GM21528 (cell line): ENCODE measurements around the gene DCBLD2.
A peak's percentile ranks its signal among the peaks of the same experiment; 100 is the strongest.
"Not testable (repeated sequence)": the region's sequence is repeated elsewhere in the genome, so short reads cannot be mapped to it uniquely, and the experiment has no call there.

ENCODE experiments used
- ATAC-seq: cut with Tn5 transposase; IDR thresholded peaks from one replicate; pipeline ENCODE4 v1.9.1; 2021; ENCODE audit warnings: mild to moderate bottlenecking, moderate library complexity; ENCODE audit not compliant: unreplicated experiment, low FRiP score

The DCBLD2 gene

GRCh38 chr3:98892263-98892662 is 9.2 kb downstream of the DCBLD2 start:
- no peak for ATAC-seq

- ATAC-seq = no peak
Observed at GRCh38 chr3:98890965-98891910, 10.3 kb downstream of the DCBLD2 start.

DNA sequence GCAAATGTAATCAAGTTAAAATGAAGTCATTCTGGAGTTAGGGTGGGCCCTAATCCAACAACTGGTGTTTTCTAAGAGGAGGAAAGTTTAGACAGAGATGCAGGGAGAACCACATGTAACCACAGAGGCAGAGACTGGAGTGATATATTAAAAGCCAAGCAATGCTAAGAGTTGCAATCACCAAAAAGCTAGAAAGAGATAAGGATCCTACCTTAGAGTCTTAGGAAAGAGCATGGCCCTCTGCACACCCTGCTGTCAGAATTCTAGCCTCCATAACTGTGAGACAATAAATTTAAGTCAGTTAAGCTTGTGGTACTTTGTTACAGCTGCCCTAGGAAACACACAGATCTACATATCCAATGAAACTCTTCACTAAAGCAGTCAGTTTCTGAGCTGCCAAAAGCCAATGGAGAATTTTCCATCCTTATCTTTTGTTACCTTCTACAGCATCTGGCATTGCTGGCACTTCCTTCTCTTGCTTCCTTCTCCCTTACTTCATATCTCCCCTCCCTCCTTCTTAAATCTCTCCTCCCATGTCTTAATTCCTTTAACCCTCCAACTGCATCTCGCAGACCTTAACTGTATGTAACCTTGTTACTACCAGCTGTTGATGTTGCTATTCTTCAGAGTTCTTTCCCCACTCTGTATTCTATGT is 11.2 kb downstream of the DCBLD2 start:
- ATAC-seq = no peak

- no peak for ATAC-seq
Observed at GRCh38 chr3:98887684-98888083, 13.8 kb downstream of the DCBLD2 start.

- ATAC-seq = no peak
Observed at GRCh38 chr3:98886525-98886924, 15.0 kb downstream of the DCBLD2 start.

GRCh38 chr3:98885851-98886250 is 15.6 kb downstream of the DCBLD2 start:
- no peak for ATAC-seq

GRCh38 chr3:98884675-98885371 is 16.7 kb downstream of the DCBLD2 start:
- ATAC-seq = no peak

DNA sequence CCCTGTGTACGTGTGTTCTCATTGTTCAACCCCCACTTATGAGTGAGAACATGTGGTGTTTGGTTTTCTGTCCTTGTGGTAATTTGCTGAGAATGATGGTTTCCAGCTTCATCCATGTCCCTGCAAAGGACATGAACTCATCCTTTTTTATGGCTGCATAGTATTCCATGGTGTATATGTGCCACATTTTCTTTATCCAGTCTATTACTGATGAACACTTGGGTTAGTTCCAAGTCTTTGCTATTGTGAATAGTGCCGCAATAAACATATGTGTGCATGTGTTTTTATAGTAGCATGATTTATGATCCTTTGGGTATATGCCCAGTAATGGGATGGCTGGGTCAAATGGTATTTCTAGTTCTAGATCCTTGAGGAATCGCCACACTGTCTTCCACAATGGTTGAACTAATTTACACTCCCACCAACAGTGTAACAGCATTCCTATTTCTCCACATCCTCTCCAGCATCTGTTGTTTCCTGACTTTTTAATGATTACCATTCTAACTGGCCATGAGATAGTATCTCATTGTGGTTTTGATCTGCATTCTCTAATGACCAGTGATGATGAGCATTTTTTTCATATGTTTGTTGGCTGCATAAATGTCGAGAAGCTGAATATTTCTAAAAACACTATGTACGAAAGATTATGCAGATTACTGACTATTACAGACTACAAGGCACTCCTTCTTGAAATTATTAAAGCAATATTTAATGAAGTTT is 18.7 kb downstream of the DCBLD2 start:
- ATAC-seq = not testable (repeated sequence)

GRCh38 chr3:98877132-98877531 is 24.4 kb downstream of the DCBLD2 start:
- peak; percentile 46 for ATAC-seq

- no peak for ATAC-seq
Observed at GRCh38 chr3:98875535-98875934, 26.0 kb downstream of the DCBLD2 start.

DNA sequence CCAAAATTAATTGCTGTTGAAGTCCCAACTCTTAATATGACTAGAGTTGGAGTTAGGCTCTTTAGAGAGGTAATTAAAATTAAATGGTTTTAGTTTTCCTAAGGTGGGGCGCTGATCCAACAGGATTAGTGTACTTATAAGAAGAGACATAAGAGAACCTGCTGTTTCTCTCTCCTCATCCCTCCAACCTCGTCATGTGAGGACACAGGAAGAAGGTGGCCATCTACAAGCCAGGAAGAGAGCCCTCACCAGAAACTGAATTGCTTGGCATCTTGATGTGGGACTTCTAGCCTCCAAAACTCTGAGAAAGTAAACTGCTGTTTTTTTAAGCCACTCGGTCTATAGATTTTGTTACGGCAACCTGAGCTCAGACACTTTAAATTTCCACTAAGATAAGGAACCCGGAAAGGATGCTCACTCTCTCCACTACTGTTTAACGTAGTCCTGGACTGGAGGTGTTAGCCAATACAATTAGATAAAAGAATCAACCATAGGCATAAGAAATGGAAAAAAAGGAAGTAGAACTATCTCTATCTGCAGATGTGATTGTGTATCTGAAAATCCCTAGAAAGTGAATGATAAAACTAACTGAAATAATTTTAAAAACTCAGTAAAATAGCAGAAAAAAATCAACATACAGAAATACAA is 26.8 kb downstream of the DCBLD2 start:
- no peak for ATAC-seq

DNA sequence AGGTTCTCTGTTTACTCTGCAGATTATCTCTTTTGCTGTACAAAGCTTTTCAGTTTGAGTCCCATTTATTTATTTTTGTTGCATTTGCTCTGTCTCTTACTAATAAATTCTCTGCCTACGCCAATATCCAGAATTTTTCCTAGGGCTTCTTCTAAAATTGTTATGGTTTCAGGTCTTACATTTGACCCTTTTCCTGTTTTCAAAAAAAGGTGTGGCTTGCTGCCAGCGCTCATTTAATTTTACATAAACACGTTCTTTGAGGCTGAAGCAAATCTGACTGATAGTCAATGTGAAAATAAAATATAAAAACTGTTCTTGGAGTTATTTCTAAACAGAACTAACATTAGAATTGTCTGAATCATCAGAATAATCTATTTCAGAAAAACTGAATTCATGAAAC is 32.1 kb downstream of the DCBLD2 start:
- ATAC-seq = no peak

- ATAC-seq = not testable (repeated sequence)
Observed at GRCh38 chr3:98857971-98858370, 43.5 kb downstream of the DCBLD2 start.

- ATAC-seq = not testable (repeated sequence)
Observed at GRCh38 chr3:98857258-98857657, 44.2 kb downstream of the DCBLD2 start.

- ATAC-seq = no peak
Observed at GRCh38 chr3:98856724-98857123, 44.8 kb downstream of the DCBLD2 start.

DNA sequence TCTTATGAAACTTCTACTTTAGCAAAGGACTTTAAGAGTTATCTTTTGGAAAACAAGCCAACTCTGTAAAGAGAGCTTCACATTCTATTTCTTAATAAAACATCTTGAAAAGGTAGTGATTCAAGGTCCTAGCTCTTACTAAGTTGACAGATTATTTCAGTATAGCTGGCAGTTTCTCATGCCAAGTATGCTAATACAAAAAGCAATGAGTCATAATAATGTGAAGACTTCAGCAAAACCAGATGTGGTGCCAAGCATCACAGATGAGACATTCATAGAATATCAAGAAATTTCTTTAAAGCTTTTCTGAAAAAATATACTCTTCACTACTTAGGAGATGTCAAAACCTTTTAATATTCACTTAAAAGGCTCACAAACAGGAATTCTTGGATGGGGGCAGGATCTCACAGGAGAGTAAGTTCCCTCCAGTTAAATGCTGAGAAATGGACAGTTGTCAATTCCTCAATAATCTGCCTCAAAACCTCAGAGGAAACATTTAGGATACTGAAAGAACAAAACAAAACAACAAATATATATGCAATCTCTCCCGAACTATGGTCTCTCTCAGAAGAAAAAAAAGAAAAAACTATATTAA is 45.6 kb downstream of the DCBLD2 start:
- ATAC-seq = no peak

DNA sequence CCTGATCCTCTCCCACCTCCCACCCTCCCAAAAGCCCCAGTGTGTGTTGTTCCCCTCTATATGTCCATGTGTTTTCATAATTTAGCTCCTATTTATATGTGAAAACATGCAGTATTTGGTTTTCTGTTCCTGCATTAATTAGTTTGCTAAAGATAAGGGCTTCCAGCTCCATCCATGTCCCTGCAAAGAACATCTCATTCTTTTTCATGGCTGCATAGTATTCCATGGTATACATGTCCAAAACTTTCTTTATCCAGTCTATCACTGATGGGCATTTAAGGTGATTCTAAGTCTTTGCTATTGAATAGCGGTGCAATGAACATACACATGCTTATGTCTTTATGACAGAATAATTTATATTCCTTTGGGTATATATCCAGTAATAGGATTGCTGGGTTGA is 53.4 kb downstream of the DCBLD2 start:
- no peak for ATAC-seq

DNA sequence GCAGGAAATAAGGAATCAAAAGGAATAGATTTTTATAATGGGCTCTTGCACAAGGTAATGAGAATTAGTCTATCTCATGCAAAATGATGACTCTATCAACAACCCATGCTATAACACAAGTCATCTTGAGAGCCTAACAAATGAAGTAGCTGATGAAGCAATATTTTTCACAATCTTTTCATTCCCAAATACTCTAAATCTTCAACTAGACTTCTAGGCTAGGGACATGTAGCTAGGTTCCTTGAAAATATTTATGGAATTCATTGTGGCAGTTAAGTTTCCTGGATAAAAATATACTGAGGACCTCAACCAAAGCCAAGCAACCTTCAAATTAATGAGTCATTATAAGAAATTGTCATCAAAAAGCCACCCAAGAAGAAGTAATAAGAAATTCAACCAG is 55.4 kb downstream of the DCBLD2 start:
- no peak for ATAC-seq

- no peak for ATAC-seq
Observed at GRCh38 chr3:98843266-98843959, 58.1 kb downstream of the DCBLD2 start.
